Activated CD8-positive, alpha-beta memory T cell treated with anti-CD3 and anti-CD28 coated beads for 1 hour (primary cell): Measurements from ENCODE around the gene RHBDL1.
A peak's percentile ranks its signal among the peaks of the same experiment; 100 is the strongest.

Experiments used
- DNase-seq, 2 donors: peaks; one replicate each; pipeline ENCODE4 v3.0.0-alpha.2; 2020; ENCODE audit warnings: low read depth in 1 of 2; ENCODE audit errors: extremely low read depth in 1 of 2

RHBDL1 gene

DNA sequence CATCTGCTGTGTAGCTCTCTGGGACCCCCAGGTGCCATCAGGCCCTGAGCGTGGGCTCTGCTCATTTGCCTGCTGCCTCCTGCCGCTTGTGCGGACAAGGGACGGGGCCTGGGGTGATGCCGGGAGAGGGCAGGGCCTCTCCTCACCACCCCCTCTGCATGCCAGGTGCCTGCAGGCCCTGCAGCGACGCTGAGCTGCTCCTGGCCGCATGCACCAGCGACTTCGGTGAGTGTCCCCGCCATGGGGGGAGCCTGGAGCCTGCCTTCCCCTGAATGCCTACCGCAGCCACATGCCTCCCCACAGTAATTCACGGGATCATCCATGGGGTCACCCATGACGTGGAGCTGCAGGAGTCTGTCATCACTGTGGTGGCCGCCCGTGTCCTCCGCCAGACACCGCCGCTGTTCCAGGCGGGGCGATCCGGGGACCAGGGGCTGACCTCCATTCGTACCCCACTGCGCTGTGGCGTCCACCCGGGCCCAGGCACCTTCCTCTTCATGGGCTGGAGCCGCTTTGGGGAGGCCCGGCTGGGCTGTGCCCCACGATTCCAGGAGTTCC lies 41.4 kb downstream of the RHBDL1 start:
- no peak for DNase-seq

DNA sequence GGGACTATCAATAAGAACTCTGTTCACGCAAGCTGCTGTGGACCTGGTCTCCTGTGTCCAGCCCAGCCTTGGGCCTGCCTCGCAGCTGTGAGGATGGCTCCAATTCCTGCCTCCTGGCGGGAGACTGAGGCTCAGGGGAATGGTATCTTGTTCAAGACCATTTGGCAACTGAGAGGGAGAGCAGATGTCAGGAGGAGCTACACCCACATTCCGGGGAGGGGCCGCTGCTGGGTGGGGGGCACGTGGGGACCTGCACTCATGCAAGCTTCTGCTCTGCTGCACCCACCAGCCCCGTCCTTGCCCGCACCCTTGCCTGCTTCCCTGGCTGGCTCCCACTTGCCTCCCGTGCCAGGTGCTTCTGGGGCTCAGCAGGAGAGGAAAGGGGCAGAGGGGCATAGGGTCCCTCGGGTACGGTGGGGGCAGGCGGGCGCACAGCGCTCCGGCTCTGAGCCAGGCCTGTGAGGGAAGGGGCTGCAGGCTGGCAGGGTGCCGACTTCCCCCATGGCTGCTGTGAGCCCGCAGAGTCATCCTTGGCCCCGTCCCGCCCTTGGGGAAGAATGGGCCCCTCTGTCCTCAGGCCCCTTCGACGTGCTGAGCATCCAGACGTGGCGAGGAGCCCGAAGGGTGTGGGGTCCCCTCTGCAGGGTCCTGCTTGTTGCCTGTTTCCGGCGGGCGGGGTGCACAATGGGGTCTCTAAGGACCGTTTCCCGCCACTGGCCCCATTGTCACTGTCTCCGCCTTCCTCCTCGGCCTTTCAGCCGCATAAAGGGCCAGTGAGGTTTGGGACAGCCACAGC lies 42.2 kb downstream of the RHBDL1 start:
- DNase-seq: no peak

- no peak for DNase-seq
Measured at GRCh38 chr16:718389-718788, 42.9 kb downstream of the RHBDL1 start.

GRCh38 chr16:718922-719321 lies 43.5 kb downstream of the RHBDL1 start:
- DNase-seq: no peak

GRCh38 chr16:719815-720446 lies 44.5 kb downstream of the RHBDL1 start:
- no peak for DNase-seq

DNA sequence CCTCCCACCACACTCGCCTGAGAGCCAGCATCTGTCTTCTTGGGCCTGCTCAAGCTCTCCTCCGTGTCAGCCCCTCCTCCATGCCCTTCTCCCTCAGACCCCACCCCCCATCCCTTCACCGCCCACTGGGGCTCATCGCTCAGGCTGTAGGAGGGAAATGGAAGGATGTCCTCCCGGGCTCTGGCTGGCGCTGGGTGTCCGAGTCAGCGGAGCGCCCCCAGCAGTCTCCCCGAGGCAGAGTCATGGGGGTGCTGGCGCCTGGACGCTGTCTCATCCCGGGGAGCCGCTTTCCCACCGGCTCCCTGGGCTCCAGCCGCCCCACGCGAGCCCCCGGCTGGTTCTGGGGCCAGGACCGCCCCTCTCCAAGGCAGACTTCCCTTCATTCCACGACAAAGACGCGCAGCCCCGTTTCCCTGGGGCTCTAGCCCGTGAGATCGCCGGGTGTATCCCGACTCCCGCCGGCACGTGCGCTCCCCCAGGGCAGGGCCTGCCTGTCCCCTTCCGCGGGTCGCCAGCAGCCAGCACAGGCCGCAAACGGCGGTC lies 45.0 kb downstream of the RHBDL1 start:
- DNase-seq: no peak

DNA sequence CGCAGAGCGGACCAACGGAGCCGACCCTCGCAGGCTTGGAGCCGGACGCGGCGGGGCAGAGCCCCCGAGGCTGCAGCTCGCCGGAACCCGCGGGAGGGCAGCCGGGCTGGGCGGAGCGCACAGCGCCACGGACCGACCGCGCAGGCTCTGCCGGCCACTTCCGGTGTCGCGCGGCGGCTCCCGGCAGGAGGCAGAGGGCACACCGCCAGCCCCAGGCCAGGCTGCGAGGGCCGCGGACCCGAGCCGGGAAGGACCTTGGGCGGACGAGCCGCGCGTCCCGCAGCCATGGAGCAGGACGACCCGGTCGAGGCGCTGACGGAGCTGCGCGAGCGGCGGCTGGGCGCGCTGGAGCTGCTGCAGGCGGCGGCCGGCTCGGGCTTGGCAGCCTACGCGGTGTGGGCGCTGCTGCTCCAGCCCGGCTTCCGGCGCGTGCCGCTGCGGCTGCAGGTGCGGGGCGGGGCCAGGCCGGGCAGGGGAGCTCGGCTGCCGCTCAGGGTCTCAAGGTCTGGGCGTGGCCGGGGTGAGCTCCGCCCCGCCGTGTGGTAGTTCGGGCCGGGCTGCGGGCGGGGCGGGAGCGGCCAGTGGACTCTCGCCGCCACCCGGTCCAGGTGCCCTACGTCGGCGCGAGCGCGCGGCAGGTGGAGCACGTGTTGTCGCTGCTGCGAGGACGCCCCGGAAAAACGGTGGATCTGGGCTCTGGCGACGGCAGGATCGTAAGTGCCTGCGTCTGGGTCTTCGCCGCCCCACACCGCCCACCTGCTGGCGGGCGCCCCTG lies 45.7 kb downstream of the RHBDL1 start, which contains the start of gene ANTKMT:
ANTKMT (plus strand) TSS at position 157 of the 775 bp plus-strand sequence; CDS start at position 286, 129 bp downstream.
- DNase-seq: peak; percentile 34 to 59

DNA sequence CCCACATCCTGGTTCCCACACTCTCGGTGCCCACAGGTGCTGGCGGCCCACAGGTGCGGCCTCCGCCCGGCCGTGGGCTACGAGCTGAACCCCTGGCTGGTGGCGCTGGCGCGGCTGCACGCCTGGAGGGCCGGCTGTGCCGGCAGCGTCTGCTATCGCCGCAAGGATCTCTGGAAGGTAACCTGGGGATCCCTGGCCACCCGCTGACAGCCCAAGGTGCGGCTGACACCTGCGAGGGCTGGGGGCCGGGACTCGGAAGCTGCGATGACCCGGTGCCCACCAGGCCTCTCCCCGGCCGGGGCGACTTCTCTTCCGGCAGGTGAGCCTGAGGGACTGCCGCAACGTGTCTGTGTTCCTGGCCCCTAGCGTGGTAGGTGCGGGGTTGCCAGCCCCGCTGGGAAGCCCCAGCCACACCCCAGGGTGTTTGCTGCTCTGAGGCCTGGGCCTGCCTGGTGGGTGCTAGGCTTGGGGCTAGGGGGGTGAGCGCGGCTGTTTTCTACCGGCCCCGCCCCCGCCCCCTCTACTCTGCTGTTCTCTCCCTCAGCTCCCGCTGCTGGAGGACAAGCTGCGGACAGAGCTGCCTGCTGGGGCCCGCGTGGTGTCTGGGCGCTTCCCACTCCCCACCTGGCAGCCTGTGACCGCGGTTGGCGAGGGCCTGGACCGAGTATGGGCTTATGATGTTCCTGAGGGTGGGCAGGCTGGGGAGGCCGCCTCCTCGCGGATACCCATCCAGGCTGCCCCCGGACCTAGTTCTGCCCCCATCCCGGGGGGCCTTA lies 46.5 kb downstream of the RHBDL1 start:
- DNase-seq: no peak

DNA sequence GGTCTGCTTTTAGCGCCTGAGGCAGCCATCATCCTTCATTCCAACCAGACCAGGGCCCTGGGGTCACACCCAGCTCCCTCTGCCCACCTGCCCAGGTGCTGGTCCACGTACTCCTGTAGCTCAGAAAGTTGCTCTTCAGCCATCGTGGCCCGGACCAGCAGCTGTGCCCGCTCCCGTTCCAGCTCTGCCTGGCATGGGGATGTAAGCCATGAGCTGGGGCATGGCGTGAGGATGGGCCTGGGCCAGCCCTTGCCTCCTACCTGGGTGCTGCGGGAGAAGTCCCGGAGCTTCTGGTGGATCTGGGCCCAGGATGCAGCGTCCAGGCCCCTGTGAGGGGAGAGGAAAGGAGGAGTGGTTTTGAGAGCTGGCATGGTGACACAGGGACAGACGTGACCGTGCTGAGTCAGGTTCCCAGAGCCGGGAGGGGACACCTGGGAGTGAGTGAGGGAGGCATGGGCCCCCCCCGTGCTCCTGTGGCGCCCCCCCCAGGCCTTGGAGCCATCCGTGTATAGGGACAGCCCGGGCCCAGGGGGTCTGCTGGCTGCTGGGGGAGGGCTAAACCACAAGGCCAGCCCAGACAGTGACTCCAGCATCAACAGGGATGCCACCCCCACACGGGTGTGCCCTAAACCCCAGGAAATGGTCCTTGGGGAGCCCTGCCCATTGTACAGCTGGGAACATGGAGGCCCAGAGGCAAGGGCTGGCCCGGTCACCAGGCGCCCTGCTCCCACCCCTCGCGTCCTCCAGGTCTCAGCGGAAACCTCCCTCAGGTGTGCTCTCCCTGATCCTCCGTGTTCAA lies 47.6 kb downstream of the RHBDL1 start:
- DNase-seq: no peak

GRCh38 chr16:723695-724094 lies 48.2 kb downstream of the RHBDL1 start:
- DNase-seq: no peak

DNA sequence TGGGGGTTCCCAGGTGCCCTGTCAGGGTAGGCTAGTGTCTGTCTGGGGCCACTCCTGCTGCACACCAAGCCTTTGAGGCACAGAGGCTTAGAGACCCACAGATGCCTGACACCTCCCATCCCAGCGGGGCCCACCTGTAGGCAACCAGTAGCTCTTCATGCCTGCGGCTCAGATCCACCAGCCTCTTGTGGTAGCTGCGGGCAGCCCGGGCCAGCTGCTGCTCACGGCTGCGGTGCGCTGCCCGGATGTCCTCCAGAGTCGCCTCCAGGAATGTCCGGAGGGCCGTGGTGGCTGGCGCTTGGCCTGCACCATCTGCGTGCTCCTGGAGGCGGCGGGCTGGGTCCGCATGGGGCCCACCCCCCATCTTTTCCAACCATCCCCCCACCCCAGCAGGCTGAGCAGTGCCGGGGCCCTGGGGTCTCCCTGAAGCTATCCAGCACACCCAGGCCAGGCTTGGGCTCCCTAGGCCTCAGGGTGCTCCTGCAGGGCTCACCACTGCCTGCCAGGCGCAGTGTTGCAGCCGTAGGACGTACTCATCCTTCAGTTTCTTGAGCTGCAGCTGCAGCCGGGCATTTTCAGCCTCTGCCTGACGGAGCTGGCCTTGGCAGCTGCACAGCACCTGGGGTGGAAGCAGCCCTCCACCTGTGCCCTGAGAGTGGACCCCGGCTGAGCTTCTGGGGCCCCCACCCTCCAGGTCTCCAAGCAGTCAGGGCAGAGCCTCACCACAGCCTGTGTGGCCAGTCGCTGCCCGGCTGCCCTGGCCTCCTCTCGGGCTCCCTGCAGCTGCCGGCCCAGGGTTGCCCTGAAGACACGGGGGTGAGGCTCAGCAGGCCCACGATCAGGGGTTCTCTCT lies 48.9 kb downstream of the RHBDL1 start:
- no peak for DNase-seq

GRCh38 chr16:725041-725376 lies 49.5 kb downstream of the RHBDL1 start:
- DNase-seq: no peak

GRCh38 chr16:725463-726187 lies 50.2 kb downstream of the RHBDL1 start:
- no peak for DNase-seq

DNA sequence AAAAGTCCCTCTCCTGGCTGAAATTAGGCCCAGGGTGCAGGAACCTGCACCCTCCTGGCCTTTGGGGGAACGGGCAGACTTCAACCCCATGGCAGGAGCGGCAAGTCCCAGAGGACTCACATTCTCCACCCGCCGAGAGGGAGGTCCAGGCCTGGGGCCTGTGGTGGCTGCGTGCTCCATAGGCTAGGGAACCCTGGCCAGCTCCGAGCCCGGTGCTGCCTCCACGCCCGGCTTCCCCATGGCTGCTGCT lies 50.6 kb downstream of the RHBDL1 start:
- DNase-seq: no peak

- peak in 1 of 2 donors; percentile 57 for DNase-seq
Measured at GRCh38 chr16:726438-727290, 51.2 kb downstream of the RHBDL1 start, which contains the start of the genes CCDC78 and HAGHL. TSS of gene CCDC78 (minus strand) at chr16:726443. CDS start at chr16:726367, 76 bp downstream. TSS of gene HAGHL (plus strand) at chr16:727106. CDS start at chr16:727510, 404 bp downstream.

DNA sequence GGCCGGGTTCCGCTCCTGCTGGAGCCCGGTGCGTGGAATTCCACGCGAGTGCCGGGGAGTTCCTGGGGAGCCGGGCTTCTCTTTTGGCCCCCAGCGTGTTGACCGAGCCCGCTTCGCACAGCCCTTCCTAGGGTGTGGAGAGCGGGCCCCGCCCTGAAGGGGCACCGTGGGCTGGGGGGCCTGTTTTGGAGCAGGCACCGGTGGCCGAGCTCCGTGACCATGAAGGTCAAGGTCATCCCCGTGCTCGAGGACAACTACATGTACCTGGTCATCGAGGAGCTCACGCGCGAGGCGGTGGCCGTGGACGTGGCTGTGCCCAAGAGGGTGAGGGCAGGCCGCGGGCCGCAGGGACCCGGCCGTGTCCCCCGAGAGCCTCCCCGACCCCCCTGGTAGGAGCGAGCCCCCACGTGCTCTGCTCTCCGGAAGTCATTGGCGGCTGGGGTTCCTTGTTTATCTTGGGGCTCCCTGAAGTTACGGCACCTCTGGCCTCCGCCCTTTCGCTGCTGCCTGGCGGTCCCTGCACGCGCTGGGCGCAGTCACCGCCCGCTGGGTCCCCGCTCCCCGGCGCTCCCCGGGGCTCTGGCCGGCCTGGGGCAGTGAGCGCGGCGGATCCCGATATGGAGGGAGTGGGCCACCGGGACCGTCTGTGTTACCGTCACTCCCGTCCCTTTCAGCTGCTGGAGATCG lies 52.0 kb downstream of the RHBDL1 start:
- DNase-seq: no peak
